ENCODE results near the gene SYTL4.

- TF ChIP-seq CTCF (IDR thresholded peaks at IDR 0.05) (no peak), POLR2AphosphoS5 (IDR thresholded peaks at IDR 0.05) (no peak)
Measured at GRCh38 chrX:100635040-100635439, 96.9 kb downstream of the SYTL4 start.
